Astrocyte of the cerebellum (primary cell): Measurements from ENCODE around the gene PADI1.

ENCODE experiments used
- DNase-seq: peaks from one replicate; pipeline ENCODE4 v3.0.0-alpha.2; 2011; ENCODE audit warnings: low read depth
- H3K4me3 ChIP-seq: 2 replicates; pipeline ENCODE4 v1.5.1; 2011; ENCODE audit warnings: mild to moderate bottlenecking, low read depth, low read length, moderate library complexity
- in situ Hi-C: cut with HindIII; loops from 2 replicates; pipeline ENCODE4 v1.10.0; 2017; ENCODE audit warnings: low sequenced_read_pairs
- TF ChIP-seq, protein P1 (sequence below): IDR thresholded peaks from 2 replicates; pipeline ENCODE4 v1.5.1; 2012; ENCODE audit warnings: low read length, low read depth, moderate library complexity, mild to moderate bottlenecking; ENCODE audit errors: missing control alignments

Gene PADI1

DNA sequence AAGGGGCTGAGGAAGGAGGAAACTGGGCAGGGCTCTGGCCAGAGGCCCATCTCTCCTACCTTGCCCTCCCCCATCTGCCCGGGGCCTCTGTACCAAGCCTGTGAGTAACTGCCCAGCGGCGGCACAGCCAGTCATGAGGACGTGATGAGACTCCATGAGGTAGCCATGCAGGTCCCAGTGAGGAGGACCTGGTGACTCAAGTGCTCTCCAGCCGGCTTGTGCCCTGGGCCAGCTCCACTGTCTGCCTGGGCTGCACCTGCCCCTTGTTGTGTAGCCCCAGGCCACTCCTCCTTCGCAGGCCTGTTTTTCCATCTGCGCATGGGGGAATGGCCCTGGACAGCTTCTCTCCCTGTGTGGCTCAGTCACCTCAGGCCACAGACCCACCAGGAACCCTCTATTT is 42.0 kb upstream of the PADI1 start:
- no peak for DNase-seq
- TF ChIP-seq, protein P1, sequence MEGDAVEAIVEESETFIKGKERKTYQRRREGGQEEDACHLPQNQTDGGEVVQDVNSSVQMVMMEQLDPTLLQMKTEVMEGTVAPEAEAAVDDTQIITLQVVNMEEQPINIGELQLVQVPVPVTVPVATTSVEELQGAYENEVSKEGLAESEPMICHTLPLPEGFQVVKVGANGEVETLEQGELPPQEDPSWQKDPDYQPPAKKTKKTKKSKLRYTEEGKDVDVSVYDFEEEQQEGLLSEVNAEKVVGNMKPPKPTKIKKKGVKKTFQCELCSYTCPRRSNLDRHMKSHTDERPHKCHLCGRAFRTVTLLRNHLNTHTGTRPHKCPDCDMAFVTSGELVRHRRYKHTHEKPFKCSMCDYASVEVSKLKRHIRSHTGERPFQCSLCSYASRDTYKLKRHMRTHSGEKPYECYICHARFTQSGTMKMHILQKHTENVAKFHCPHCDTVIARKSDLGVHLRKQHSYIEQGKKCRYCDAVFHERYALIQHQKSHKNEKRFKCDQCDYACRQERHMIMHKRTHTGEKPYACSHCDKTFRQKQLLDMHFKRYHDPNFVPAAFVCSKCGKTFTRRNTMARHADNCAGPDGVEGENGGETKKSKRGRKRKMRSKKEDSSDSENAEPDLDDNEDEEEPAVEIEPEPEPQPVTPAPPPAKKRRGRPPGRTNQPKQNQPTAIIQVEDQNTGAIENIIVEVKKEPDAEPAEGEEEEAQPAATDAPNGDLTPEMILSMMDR = no peak
- H3K4me3 ChIP-seq = no peak overlapping the region
- in situ Hi-C loops = no loop called here

GRCh38 chr1:17163371-17163770 is 41.6 kb upstream of the PADI1 start:
- TF ChIP-seq, protein P1 = no peak
- in situ Hi-C loops = no loop called here
- no peak overlapping the region for H3K4me3 ChIP-seq
- DNase-seq = no peak

DNA sequence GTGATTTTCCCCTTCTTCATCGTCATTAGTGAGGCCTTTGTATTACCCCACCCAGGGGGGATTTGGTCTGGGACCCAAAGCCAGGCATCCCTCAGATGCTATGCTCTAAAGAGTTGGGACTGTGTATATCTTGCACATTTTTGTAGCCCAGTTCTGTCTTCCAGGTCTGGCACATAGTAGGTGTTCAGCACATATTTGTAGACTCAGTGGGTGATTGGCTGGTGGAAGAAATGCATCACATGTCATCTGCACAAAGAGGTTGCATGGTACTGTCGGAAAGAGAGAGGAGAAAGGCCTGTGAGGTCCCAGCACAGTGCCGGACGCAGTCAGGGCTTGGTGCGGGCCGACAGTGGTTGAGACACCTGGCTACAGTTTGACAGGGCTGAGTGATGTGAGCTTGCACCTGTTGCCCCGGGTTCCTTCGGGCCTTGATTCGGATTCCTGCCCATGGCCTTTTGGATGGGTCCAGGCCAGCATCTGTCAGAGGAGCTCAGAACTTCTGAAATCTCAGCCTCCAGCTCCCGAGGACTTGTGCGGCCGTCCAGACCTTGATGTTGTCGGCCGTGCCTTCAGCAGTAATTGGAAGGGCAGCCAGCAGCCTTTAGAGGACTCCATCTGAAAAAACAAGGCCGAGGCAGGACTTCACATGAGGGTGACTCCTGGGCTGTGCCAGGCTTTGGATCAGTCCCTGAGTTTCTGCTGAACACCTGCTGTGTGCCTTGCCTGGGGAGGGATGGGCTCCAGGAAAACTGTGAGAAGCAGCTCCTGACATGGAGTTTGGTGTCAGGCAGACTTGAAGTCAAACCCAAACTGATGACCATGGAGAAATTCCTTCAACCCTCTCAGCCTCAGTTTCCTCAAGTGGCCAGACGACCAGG is 40.9 kb upstream of the PADI1 start:
- in situ Hi-C loops = no loop called here
- no peak for DNase-seq

DNA sequence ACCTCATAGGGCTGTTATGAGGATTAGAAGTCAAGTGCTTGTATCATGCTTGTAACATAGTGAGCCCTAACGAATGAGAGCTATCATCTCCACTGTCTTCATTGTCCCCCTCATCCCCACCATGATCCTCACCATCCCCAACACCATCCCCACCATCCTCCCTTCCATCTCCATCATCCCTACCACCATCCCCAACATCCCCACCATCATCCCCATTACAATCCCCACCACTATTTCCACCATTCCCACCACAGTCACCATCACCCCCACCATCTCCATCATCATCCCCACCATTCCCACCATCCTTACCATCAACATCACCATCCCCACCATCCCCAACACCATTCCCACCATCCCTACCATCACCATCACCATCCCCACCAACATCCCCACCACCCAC is 39.1 kb upstream of the PADI1 start:
- in situ Hi-C loops = no loop called here
- TF ChIP-seq, protein P1 = no peak
- DNase-seq = no peak
- no peak overlapping the region for H3K4me3 ChIP-seq

More for the DNA sequence above, 40.9 kb upstream of the PADI1 start:
- TF ChIP-seq, protein P1 = no peak
- no peak overlapping the region for H3K4me3 ChIP-seq

- peak; percentile 24 for DNase-seq
- H3K4me3 ChIP-seq = no peak overlapping the region
- in situ Hi-C loops = no loop called here
- TF ChIP-seq, protein P1 = no peak
Measured at GRCh38 chr1:17167041-17167785, 37.7 kb upstream of the PADI1 start.

DNA sequence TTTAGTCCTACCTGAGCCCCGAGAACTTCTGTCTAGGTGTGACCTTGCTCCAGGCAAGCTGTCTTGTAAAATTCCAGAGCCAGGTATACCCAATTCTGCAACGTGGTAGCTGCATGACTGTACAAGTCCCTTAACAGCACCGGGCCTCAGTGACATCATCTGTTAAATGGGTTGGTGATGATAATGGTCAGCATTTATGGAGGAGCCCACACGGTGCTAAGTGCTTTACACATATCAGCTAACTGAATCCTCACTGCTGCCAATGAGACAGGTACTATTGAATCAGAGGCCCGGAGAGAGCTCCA is 37.2 kb upstream of the PADI1 start:
- DNase-seq = no peak

More for the DNA sequence above, 37.2 kb upstream of the PADI1 start:
- TF ChIP-seq, protein P1 = no peak
- no peak overlapping the region for H3K4me3 ChIP-seq
- in situ Hi-C loops = no loop called here
